Tibial nerve (tissue), 4 donors: ENCODE results near the gene SIDT1. TPM values are rescaled to one million over a fixed set of nuclear protein-coding genes. Genes with fewer than 3 reads are reported as not detected.

ENCODE experiments used
- DNase-seq, 2 donors: peaks; one replicate each; pipeline ENCODE4 v3.0.0-alpha.2; 2019; ENCODE audit warnings: low spot score in 2 of 2
- H3K27ac ChIP-seq, 4 donors: fragments of 200-600 bp; sonication (generic) in 3 of 4; one replicate each; pipeline ENCODE4 v1.5.1; 2017 to 2019; ENCODE audit warnings: mild to moderate bottlenecking in 1 of 4
- H3K27me3 ChIP-seq, 2 donors: fragments of 200-600 bp; sonication (generic) in 1 of 2; one replicate each; pipeline versions ENCODE4 v1.5.1 to v1.6.0; 2017 to 2019
- H3K36me3 ChIP-seq, 3 donors: fragments of 200-600 bp; sonication (generic); one replicate each; pipeline ENCODE4 v1.5.1; 2018 to 2019
- H3K4me1 ChIP-seq, 4 donors: fragments of 200-600 bp; sonication (generic) in 3 of 4; one replicate each; pipeline ENCODE4 v1.5.1; 2017 to 2019
- H3K4me3 ChIP-seq, 4 donors: fragments of 200-600 bp; sonication (generic) in 3 of 4; one replicate each; pipeline ENCODE4 v1.5.1; 2017 to 2019; ENCODE audit warnings: mild to moderate bottlenecking in 1 of 4, moderate library complexity in 1 of 4
- H3K9me3 ChIP-seq, 4 donors: fragments of 200-600 bp; sonication (generic) in 3 of 4; one replicate each; pipeline ENCODE4 v1.5.1; 2017 to 2019
- EP300 ChIP-seq, 2 donors: sonication (generic); formaldehyde crosslinking; IDR thresholded peaks; one replicate each; pipeline ENCODE4 v1.6.1; 2017; ENCODE audit warnings: antibody characterized with exemption in 2 of 2, mild to moderate bottlenecking in 1 of 2
- POLR2A ChIP-seq, 2 donors: fragments of 450-650 bp; IDR thresholded peaks; one replicate each; pipeline ENCODE4 v1.6.1; 2017; ENCODE audit warnings: antibody characterized with exemption in 2 of 2, mild to moderate bottlenecking in 2 of 2, moderate library complexity in 2 of 2
- WGBS, 2 donors: methylation state at CpG; one replicate each; pipeline ENCODE4 v1.1.5; 2018; 5-methylcytosine and 5-hydroxymethylcytosine counted together
- total RNA-seq, 4 donors: library from RNA; depleted of rRNA; stranded (reverse); fragments of >200 nt; gene quantifications; one replicate each; pipeline ENCODE4 v1.1.0, GENCODE V29; 2016
- TF ChIP-seq, protein P1 (sequence below), 5 experiments: fragments of 200-600 bp in 3 of 5; fragments of 450-650 bp in 2 of 5; sonication (generic) in 3 of 5; IDR thresholded peaks; one replicate each; pipeline ENCODE4 v1.5.1; 2016 to 2019; ENCODE audit warnings: antibody characterized with exemption in 5 of 5, mild to moderate bottlenecking in 3 of 5, moderate library complexity in 2 of 5

The SIDT1 gene
- total RNA-seq, 4 donors from 2014 or later = 2.7 to 6.8 (median 4.8) TPM

GRCh38 chr3:113514265-113514769, 18.0 kb upstream of the SIDT1 start:
- peaks cover 0 to 15% of the 10 kb centered on the region in 2 donors for H3K27me3 ChIP-seq
- TF ChIP-seq, protein P1, sequence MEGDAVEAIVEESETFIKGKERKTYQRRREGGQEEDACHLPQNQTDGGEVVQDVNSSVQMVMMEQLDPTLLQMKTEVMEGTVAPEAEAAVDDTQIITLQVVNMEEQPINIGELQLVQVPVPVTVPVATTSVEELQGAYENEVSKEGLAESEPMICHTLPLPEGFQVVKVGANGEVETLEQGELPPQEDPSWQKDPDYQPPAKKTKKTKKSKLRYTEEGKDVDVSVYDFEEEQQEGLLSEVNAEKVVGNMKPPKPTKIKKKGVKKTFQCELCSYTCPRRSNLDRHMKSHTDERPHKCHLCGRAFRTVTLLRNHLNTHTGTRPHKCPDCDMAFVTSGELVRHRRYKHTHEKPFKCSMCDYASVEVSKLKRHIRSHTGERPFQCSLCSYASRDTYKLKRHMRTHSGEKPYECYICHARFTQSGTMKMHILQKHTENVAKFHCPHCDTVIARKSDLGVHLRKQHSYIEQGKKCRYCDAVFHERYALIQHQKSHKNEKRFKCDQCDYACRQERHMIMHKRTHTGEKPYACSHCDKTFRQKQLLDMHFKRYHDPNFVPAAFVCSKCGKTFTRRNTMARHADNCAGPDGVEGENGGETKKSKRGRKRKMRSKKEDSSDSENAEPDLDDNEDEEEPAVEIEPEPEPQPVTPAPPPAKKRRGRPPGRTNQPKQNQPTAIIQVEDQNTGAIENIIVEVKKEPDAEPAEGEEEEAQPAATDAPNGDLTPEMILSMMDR (IDR thresholded peaks at IDR 0.05) = no peak
- TF ChIP-seq POLR2A (IDR thresholded peaks at IDR 0.05) (no peak), EP300 (IDR thresholded peaks at IDR 0.05) (no peak)
- no peaks in the 10 kb centered on the region for H3K36me3 ChIP-seq
- peaks cover 0 to 19% (median 7%) of the 10 kb centered on the region in 4 donors for H3K4me1 ChIP-seq
- H3K4me3 ChIP-seq = peak overlapping the region; percentile 70 to 90 (median 83)
- 1% methylated on average over 9 of the region's 9 CpGs for WGBS, 2 donors
- peak overlapping the region; percentile 73 to 91 (median 86) for H3K27ac ChIP-seq
- DNase-seq = no peak
- H3K9me3 ChIP-seq = no peaks in the 10 kb centered on the region

- H3K9me3 ChIP-seq = no peaks in the 10 kb centered on the region
- DNase-seq = no peak
- peaks cover 0 to 19% (median 7%) of the 10 kb centered on the region in 4 donors for H3K4me1 ChIP-seq
- no peak for TF ChIP-seq EP300 (IDR thresholded peaks at IDR 0.05)
- TF ChIP-seq, protein P1 (IDR thresholded peaks at IDR 0.05) = peak in 1 of 5 experiments; percentile 16
- WGBS, 2 donors = 23 to 29% methylated on average over 5 of the region's 5 CpGs
- H3K36me3 ChIP-seq = no peaks in the 10 kb centered on the region
- H3K27me3 ChIP-seq = peaks cover 0 to 15% of the 10 kb centered on the region in 2 donors
- peak overlapping the region in 3 of 4 donors; percentile 83 to 91 (median 88) for H3K27ac ChIP-seq
- peak overlapping the region in 2 of 4 donors; percentile 83 to 90 for H3K4me3 ChIP-seq
Measured at GRCh38 chr3:113516115-113516505, 16.2 kb upstream of the SIDT1 start.

GRCh38 chr3:113521981-113522380, 10.4 kb upstream of the SIDT1 start:
- Histone ChIP-seq H3K27ac (no peak overlapping the region), H3K36me3 (no peaks in the 10 kb centered on the region), H3K9me3 (no peaks in the 10 kb centered on the region), H3K27me3 (peaks cover 0 to 17% of the 10 kb centered on the region in 2 donors), H3K4me1 (no peaks in the 10 kb centered on the region), H3K4me3 (no peak overlapping the region)
- TF ChIP-seq EP300 (IDR thresholded peaks at IDR 0.05) (no peak), POLR2A (IDR thresholded peaks at IDR 0.05) (no peak)
- no peak for DNase-seq

DNA sequence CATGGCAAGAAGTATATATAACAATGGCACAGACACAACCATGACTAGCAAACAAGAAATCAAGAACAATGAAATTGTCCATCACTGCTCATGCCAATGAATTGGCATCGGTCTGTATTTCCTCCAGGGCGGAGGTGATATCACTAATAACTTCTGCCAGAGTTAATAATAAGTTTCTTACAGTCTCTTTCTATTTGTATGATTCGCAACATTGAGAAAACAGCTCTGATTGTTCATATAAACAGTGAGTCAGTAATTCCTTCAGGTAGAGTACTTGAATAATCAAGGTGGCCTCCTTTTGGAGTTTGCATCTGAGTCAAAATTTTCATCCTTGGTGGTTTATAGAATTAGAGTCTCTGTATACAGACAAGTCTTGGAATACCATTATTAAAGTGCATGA, 9.1 kb upstream of the SIDT1 start:
- TF ChIP-seq POLR2A (IDR thresholded peaks at IDR 0.05) (no peak), EP300 (IDR thresholded peaks at IDR 0.05) (no peak)
- TF ChIP-seq, protein P1 (IDR thresholded peaks at IDR 0.05) = no peak
- Histone ChIP-seq H3K4me1 (no peaks in the 10 kb centered on the region), H3K27ac (no peak overlapping the region), H3K36me3 (no peaks in the 10 kb centered on the region), H3K27me3 (peaks cover 0 to 13% of the 10 kb centered on the region in 2 donors), H3K9me3 (no peaks in the 10 kb centered on the region), H3K4me3 (no peak overlapping the region)
- WGBS, 2 donors = 86 to 91% methylated on average over 3 of the region's 3 CpGs
- DNase-seq = no peak

GRCh38 chr3:113532698-113533533, 561 bp downstream of the SIDT1 start:
- 1 to 3% methylated on average over 18 to 45 of the region's 66 CpGs for WGBS, 2 donors
- TF ChIP-seq, protein P1 (IDR thresholded peaks at IDR 0.05) = no peak
- TF ChIP-seq EP300 (IDR thresholded peaks at IDR 0.05) = no peak
- TF ChIP-seq POLR2A (IDR thresholded peaks at IDR 0.05) = no peak
- no peaks in the 10 kb centered on the region for H3K36me3 ChIP-seq
- H3K4me1 ChIP-seq = peaks cover 0 to 10% (median 3%) of the 10 kb centered on the region in 4 donors
- H3K9me3 ChIP-seq = no peaks in the 10 kb centered on the region
- H3K27ac ChIP-seq = peak overlapping the region in 2 of 4 donors; percentile 24 to 85
- H3K4me3 ChIP-seq = peak overlapping the region; percentile 31 to 66 (median 58)
- H3K27me3 ChIP-seq = peaks cover 0 to 54% of the 10 kb centered on the region in 2 donors
- DNase-seq = no peak
